ENCODE measurements around the gene FCN3.

The FCN3 gene

DNA sequence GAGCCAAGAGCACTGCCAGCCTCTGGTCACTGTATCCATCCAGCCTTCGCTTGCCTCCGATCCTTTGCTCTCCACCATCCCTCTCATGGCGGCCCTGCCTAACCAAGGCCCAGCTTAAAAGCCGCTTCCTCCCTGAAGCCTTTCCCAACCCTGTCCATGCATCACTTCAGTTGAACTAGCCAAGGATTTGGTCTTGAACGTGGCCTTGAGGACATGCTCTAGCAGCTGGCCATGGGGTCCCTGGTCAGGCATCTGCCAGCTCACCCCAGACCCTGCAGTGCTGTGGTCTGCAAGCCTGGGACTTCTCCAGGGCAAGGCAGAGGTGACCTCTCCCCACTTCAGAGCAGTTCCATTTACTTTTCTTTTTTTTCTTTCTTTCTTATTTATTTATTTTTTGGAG lies 37.9 kb downstream of the FCN3 start:
- DNase-seq = no peak

DNA sequence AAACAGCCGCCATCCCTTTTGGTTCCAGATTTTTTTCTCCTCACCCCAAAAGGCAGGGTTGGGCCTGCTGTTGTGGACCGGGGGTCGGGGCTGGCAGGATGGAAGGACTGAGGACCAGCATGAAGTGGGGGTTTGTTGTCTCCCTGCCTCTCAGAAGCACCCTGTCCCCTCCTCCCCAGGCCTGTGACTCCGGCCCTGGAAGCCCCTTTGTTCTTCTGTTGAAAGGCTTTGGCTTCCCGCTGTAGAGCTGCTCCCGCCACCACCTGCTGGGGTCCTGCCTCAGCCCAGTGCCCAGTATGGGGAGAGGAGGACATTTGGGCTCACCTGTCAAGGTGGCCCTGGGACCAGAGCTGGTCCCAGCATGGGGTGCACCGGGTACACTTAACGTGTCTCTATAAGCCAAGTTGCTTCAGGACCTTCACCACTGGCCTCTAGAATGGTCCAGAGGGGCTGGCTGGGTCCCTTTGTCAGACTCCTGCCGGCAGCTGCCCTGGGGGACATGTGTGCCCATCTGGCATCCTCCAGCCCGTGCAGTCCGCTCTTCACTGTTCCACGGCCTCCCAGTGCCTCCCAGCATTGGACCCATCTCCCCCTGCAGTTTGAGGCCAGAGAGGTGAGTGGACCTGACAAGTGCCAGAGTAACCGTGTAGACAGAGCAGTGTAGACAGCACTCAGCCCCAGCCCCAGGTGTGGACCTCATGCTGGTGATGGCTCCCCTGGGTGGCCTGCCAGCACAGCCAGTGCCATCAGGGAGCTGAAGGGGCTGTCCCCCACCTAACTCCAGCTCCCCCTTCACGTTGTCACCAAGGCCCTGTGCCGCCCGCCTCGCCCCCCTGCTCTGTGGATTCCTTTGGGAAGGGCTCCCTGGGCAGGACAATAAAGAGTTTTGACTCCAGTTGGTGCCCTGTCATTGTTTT lies 38.9 kb downstream of the FCN3 start:
- no peak for DNase-seq

- DNase-seq = no peak
Observed at GRCh38 chr1:27333717-27334279, 40.8 kb downstream of the FCN3 start.

DNA sequence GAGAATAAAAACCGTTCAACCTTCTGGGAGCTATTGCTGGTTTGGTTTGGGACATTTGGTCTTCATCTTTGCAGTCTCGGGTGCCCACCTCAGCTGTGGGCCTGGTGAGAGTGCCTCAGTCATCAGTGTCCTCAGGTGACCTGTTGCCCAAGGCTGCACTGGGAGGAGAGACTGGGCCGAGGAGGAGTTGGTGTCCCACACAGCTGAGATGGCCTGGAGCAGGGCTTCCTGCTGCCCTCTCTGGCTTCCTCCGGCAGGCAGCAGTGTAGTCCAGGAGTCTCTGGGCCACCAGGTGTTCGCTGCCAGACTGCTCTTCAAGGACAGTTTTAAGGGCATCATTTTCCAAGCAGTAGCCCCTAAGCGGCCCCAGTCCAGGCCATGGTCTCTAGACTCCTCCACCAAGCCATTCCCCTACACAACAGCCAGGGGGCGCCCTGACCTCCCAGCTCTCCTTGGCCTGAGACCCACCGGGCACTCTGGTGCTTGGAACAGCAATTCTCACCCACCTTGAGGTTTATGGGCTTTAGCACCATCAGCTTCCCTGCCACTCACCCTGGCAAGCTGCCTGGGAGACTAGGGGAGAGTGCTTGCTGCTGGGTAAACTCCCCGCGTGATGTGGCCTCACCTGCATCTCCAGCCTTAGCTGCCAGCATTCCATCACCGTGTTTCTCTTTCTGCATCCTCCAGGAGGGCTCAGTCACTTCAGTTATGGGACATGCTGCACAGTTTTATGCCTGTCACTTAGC lies 41.9 kb downstream of the FCN3 start:
- peak; percentile 49 to 52 for DNase-seq

- no peak for DNase-seq
Observed at GRCh38 chr1:27331922-27332321, 42.7 kb downstream of the FCN3 start.

- DNase-seq = no peak
Observed at GRCh38 chr1:27331426-27331825, 43.2 kb downstream of the FCN3 start.

GRCh38 chr1:27330786-27331185 lies 43.8 kb downstream of the FCN3 start:
- DNase-seq = no peak

GRCh38 chr1:27327964-27328363 lies 46.7 kb downstream of the FCN3 start:
- DNase-seq = no peak

DNA sequence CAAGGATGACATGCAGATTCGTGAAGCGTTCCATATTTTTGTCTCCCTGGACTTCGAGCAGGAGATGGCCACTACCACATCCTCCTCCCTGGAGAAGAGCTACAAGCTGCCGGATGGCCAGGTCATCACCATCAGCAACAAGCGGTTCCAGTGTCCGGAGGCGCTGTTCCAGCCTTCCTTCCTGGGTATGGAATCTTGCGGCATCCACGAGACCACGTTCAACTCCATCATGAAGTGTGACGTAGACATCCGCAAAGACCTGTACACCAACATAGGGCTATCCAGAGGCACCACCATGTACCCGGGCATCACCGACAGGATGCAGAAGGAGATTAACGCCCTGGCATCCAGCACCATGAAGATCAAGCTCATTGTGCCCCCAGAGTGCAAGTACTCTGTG lies 49.3 kb downstream of the FCN3 start:
- no peak for DNase-seq

GRCh38 chr1:27322569-27323240 lies 51.9 kb downstream of the FCN3 start:
- DNase-seq = no peak

GRCh38 chr1:27321813-27322568 lies 52.6 kb downstream of the FCN3 start, which contains the start of gene TMEM222:
TSS of gene TMEM222 (plus strand) at chr1:27322163. CDS start at chr1:27322198, 35 bp downstream.
- DNase-seq = peak; percentile 94 to 96

Measured in activated CD4-positive, alpha-beta T cell treated with anti-CD3 and anti-CD28 coated beads for 4 hours (primary cell).